Mucosa of descending colon (tissue), 3 donors: ENCODE data around the gene MCM9. TPM values are rescaled to one million over a fixed set of nuclear protein-coding genes. Genes with fewer than 3 reads are reported as not detected.

Source experiments
- ATAC-seq: fragments of 200-7000 bp; cut with Tn5 transposase; one replicate; pipeline ENCODE4 v1.9.1; 2020; ENCODE audit warnings: mild to moderate bottlenecking, moderate library complexity
- DNase-seq, 3 donors: peaks; one replicate each; pipeline ENCODE4 v3.0.0-alpha.2; 2020
- H3K36me3 ChIP-seq: fragments of 200-600 bp; one replicate; pipeline ENCODE4 v1.8.0; 2021; ENCODE audit warnings: low read depth, mild to moderate bottlenecking
- H3K4me1 ChIP-seq: fragments of 200-600 bp; one replicate; pipeline ENCODE4 v1.8.0; 2021; ENCODE audit warnings: low read depth, mild to moderate bottlenecking
- H3K4me3 ChIP-seq: fragments of 200-600 bp; one replicate; pipeline ENCODE4 v1.8.0; 2021; ENCODE audit warnings: mild to moderate bottlenecking
- H3K9me3 ChIP-seq: fragments of 200-600 bp; one replicate; pipeline ENCODE4 v1.8.0; 2021; ENCODE audit warnings: mild to moderate bottlenecking
- intact Hi-C, 2 donors: fragments of 100-400 bp; cut with DNase I in 1 of 2; cut with micrococcal nuclease in 1 of 2; formaldehyde crosslinking; loops; one replicate each; pipeline versions ENCODE4 v1.11.0 to v1.11.1; 2022; cut with DNase I, micrococcal nuclease
- long read RNA-seq, 2 donors: library from polyadenylated mRNA; unstranded; transcript quantifications; one replicate each; pipeline ENCODE4 v2.0.0, GENCODE V29; 2019 to 2021
- total RNA-seq, 3 donors: library from RNA; stranded (reverse); fragmentation: NEBNext Ultra II Directional in 2 of 3; extraction: Animal tissue kit (Norgen Biotek cat#: 25700) in 2 of 3; gene quantifications; one replicate each; pipeline versions ENCODE4 v1.2.1 to v1.2.4, GENCODE V29; 2021 to 2023
- TF ChIP-seq, protein P1 (sequence below): fragments of 200-600 bp; IDR thresholded peaks from one replicate; pipeline ENCODE4 v1.8.0; 2022; ENCODE audit warnings: antibody characterized with exemption, mild to moderate bottlenecking
- donor health status: DM: no; HTN: no; CAD: no; lungs with moderate emphysema.
- donor health status: DM: no; HTN: no; CAD: no.
- donor health status: DM: no; HTN: yes; CAD: no.

MCM9 gene
- total RNA-seq, result 10 to 100 TPM; 15.7 to 26.3 (median 20.9) TPM
- long read RNA-seq, donor 1, partial matches to known transcripts, result 1 of 11 reads
- long read RNA-seq, donor 1, other reads (novel, unspliced or antisense), result 10 of 11 reads
- long read RNA-seq, donor 2, partial matches to known transcripts, result 0 of 3 reads
- long read RNA-seq, donor 2, other reads (novel, unspliced or antisense), result 2 of 3 reads

GRCh38 chr6:118934461-118935330 is at the start of gene MCM9:
MCM9 (minus strand) TSS chr6:118935159; CDS start chr6:118931723, 3,436 bp downstream.
- H3K36me3 ChIP-seq, result no peaks in the 10 kb centered on the region
- DNase-seq, result peak; percentile 91 to 95 (median 94)
- intact Hi-C loops, result no loop called here

GRCh38 chr6:118984342-118984741 is 49.4 kb upstream of the MCM9 start:
- ATAC-seq (no peak), DNase-seq (no peak)
- no peak overlapping the region for H3K4me3 ChIP-seq
- TF ChIP-seq, protein P1, sequence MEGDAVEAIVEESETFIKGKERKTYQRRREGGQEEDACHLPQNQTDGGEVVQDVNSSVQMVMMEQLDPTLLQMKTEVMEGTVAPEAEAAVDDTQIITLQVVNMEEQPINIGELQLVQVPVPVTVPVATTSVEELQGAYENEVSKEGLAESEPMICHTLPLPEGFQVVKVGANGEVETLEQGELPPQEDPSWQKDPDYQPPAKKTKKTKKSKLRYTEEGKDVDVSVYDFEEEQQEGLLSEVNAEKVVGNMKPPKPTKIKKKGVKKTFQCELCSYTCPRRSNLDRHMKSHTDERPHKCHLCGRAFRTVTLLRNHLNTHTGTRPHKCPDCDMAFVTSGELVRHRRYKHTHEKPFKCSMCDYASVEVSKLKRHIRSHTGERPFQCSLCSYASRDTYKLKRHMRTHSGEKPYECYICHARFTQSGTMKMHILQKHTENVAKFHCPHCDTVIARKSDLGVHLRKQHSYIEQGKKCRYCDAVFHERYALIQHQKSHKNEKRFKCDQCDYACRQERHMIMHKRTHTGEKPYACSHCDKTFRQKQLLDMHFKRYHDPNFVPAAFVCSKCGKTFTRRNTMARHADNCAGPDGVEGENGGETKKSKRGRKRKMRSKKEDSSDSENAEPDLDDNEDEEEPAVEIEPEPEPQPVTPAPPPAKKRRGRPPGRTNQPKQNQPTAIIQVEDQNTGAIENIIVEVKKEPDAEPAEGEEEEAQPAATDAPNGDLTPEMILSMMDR, result no peak
- H3K36me3 ChIP-seq, result no peaks in the 10 kb centered on the region
- H3K4me1 ChIP-seq, result no peaks in the 10 kb centered on the region
- intact Hi-C loops, result no loop called here
- H3K9me3 ChIP-seq, result no peaks in the 10 kb centered on the region

More at GRCh38 chr6:118934461-118935330, at the start of gene MCM9:
- Histone ChIP-seq H3K4me1 (peaks cover 9% of the 10 kb centered on the region), H3K9me3 (no peaks in the 10 kb centered on the region), H3K4me3 (peak within 1 kb of the TSS; percentile 44)
- TF ChIP-seq, protein P1, result no peak
- ATAC-seq, result peak; percentile 97

GRCh38 chr6:118982575-118982911 is 47.6 kb upstream of the MCM9 start:
- intact Hi-C loops, result no loop called here
- DNase-seq, result no peak
- no peak overlapping the region for H3K4me3 ChIP-seq

DNA sequence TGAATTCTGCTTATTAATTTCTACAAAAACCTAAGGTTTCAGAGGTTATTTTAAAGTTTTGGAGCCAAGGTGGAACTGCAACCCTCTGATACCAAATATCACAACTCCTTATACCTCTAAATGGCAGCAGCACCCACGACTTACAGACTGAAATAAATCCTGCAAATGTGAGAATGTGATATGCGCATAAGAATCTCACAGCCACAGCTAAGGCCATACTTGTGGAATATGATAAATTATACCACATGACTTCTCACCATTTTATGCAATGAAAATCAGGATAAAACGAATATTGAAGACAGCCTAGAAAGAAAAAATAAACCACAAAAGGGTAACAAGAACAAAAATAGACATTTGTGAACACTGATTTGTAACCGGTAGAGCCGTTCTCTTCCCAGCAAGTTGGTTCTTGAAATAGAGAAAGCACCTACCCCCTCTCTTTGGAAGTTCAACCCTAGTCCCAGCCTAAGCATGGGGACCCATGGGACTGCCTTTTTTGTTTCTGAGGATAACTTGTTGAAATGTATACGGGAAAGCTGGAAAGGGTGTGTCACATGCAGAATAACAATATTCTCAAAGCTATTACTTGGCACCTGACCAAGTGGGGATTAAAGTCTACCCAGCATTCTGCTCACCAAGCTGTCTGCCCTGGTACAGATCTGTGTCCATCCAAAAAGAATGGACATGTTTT is 47.1 kb upstream of the MCM9 start:
- intact Hi-C loops, result no loop called here
- TF ChIP-seq, protein P1, result no peak
- Histone ChIP-seq H3K9me3 (no peaks in the 10 kb centered on the region), H3K4me1 (no peaks in the 10 kb centered on the region), H3K36me3 (no peaks in the 10 kb centered on the region), H3K4me3 (no peak overlapping the region)
- no peak for ATAC-seq
- DNase-seq, result no peak

More at GRCh38 chr6:118982575-118982911, 47.6 kb upstream of the MCM9 start:
- Histone ChIP-seq H3K36me3 (no peaks in the 10 kb centered on the region), H3K4me1 (no peaks in the 10 kb centered on the region), H3K9me3 (no peaks in the 10 kb centered on the region)
- no peak for ATAC-seq
- TF ChIP-seq, protein P1, result no peak

- Histone ChIP-seq H3K4me3 (no peak overlapping the region), H3K36me3 (no peaks in the 10 kb centered on the region), H3K4me1 (no peaks in the 10 kb centered on the region), H3K9me3 (no peaks in the 10 kb centered on the region)
- no peak for DNase-seq
- ATAC-seq, result no peak
- intact Hi-C loops, result no loop called here
- TF ChIP-seq, protein P1, result no peak
These were observed 45.1 kb upstream of the MCM9 start for GRCh38 chr6:118980063-118980462.
